Smooth muscle cell (in vitro differentiated cells): ENCODE measurements around the gene CIB2. TPM values are rescaled to one million over a fixed set of nuclear protein-coding genes. Genes with fewer than 3 reads are reported as not detected.

Experiments
- DNase-seq: peaks from one replicate; lab custom pipeline; 2025; ENCODE audit not compliant: unreplicated experiment; lab: John Stamatoyannopoulos, UW
- H2AFZ ChIP-seq: fragments of 200-600 bp; sonication (generic); 2 replicates; pipeline ENCODE4 v1.6.0; 2016; ENCODE audit warnings: antibody characterized with exemption, low read depth, mild to moderate bottlenecking
- H3F3A ChIP-seq: fragments of 200-600 bp; sonication (generic); 2 replicates; pipeline ENCODE4 v1.6.0; 2017; ENCODE audit warnings: antibody characterized with exemption, low read depth
- H3K27ac ChIP-seq: fragments of 200-600 bp; sonication (generic); 2 replicates; pipeline ENCODE4 v1.5.1; 2016; ENCODE audit warnings: low read depth, mild to moderate bottlenecking
- H3K27me3 ChIP-seq: fragments of 200-600 bp; sonication (generic); 2 replicates; pipeline ENCODE4 v1.6.1; 2016; ENCODE audit warnings: low read depth, mild to moderate bottlenecking
- H3K36me3 ChIP-seq: fragments of 200-600 bp; sonication (generic); 2 replicates; pipeline ENCODE4 v1.5.1; 2016; ENCODE audit warnings: low read depth
- H3K4me1 ChIP-seq: fragments of 200-600 bp; sonication (generic); 2 replicates; pipeline ENCODE4 v1.5.1; 2016; ENCODE audit warnings: low read depth
- H3K4me2 ChIP-seq: fragments of 200-600 bp; sonication (generic); 2 replicates; pipeline ENCODE4 v1.6.0; 2016; ENCODE audit warnings: mild to moderate bottlenecking
- H3K4me3 ChIP-seq: fragments of 200-600 bp; sonication (generic); 2 replicates; pipeline ENCODE4 v1.5.1; 2016; ENCODE audit warnings: mild to moderate bottlenecking
- H3K79me2 ChIP-seq: fragments of 200-600 bp; sonication (generic); 2 replicates; pipeline ENCODE4 v1.6.0; 2016; ENCODE audit warnings: low read depth, mild to moderate bottlenecking
- H3K9ac ChIP-seq: fragments of 200-600 bp; sonication (generic); 2 replicates; pipeline ENCODE4 v1.6.0; 2016; ENCODE audit warnings: low read depth
- H3K9me3 ChIP-seq: fragments of 200-600 bp; sonication (generic); replicated peaks from 2 replicates; pipeline ENCODE4 v1.5.1; 2016; ENCODE audit warnings: low read depth
- H4K20me1 ChIP-seq: fragments of 200-600 bp; sonication (generic); 2 replicates; pipeline ENCODE4 v1.6.0; 2016; ENCODE audit warnings: low read depth
- WGBS: methylation state at CpG from one replicate; pipeline ENCODE4 v1.1.7; 2016; ENCODE audit warnings: low lambda C conversion rate; 5-methylcytosine and 5-hydroxymethylcytosine counted together
- polyA plus RNA-seq: library from polyadenylated mRNA; unstranded; fragments of >200 nt; fragmentation: Nextera tagmentation; extraction: Ambion mirVana; gene quantifications from 2 replicates; pipeline ENCODE4 v1.2.1, GENCODE V29; 2016
- total RNA-seq: library from RNA; depleted of rRNA; stranded (reverse); fragments of >200 nt; gene quantifications from 2 replicates; pipeline ENCODE4 v1.2.3, GENCODE V29; 2014
- TF ChIP-seq, protein P1 (sequence below): fragments of 200-600 bp; sonication (generic); IDR thresholded peaks from 2 replicates; pipeline ENCODE4 v1.5.1; 2017; ENCODE audit warnings: borderline replicate concordance, mild to moderate bottlenecking, antibody characterized with exemption; ENCODE audit not compliant: insufficient read depth, poor library complexity, severe bottlenecking

Gene CIB2
- total and polyA plus RNA-seq, 2 experiments from 2014 or later: 20.9 to 21.7 TPM

DNA sequence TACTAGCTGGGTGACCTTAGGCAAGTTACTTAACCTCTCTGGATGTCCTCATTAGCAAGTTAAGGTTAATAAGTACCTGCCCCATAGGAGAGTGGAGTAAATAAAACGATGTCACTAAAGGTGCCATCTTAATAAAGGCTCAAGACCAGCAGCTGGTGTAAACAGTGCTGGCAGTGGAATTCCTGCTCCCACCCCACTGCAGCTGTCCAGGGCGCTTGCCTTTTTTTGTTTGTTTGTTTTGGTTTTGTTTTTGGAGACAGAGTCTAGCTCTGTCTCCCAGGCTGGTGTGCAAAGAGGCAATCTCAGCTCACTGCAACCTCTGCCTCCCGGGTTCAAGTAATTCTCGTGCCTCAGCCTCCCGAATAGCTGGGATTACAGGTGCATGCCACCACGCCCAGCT is 46.8 kb upstream of the CIB2 start:
- H4K20me1 ChIP-seq: no peaks in the 10 kb centered on the region
- H2AFZ ChIP-seq: no peak overlapping the region
- no peaks in the 10 kb centered on the region for H3F3A ChIP-seq
- H3K4me3 ChIP-seq: no peak overlapping the region
- H3K9me3 ChIP-seq: no peaks in the 10 kb centered on the region
- no peak overlapping the region for H3K27ac ChIP-seq
- H3K27me3 ChIP-seq: no peaks in the 10 kb centered on the region
- H3K36me3 ChIP-seq: no peaks in the 10 kb centered on the region
- DNase-seq: no peak
- no peak overlapping the region for H3K4me2 ChIP-seq
- WGBS: 87% methylated on average over 6 of the region's 6 CpGs
- H3K79me2 ChIP-seq: no peaks in the 10 kb centered on the region
- H3K4me1 ChIP-seq: no peaks in the 10 kb centered on the region
- H3K9ac ChIP-seq: no peak overlapping the region
- TF ChIP-seq, protein P1, sequence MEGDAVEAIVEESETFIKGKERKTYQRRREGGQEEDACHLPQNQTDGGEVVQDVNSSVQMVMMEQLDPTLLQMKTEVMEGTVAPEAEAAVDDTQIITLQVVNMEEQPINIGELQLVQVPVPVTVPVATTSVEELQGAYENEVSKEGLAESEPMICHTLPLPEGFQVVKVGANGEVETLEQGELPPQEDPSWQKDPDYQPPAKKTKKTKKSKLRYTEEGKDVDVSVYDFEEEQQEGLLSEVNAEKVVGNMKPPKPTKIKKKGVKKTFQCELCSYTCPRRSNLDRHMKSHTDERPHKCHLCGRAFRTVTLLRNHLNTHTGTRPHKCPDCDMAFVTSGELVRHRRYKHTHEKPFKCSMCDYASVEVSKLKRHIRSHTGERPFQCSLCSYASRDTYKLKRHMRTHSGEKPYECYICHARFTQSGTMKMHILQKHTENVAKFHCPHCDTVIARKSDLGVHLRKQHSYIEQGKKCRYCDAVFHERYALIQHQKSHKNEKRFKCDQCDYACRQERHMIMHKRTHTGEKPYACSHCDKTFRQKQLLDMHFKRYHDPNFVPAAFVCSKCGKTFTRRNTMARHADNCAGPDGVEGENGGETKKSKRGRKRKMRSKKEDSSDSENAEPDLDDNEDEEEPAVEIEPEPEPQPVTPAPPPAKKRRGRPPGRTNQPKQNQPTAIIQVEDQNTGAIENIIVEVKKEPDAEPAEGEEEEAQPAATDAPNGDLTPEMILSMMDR: no peak

DNA sequence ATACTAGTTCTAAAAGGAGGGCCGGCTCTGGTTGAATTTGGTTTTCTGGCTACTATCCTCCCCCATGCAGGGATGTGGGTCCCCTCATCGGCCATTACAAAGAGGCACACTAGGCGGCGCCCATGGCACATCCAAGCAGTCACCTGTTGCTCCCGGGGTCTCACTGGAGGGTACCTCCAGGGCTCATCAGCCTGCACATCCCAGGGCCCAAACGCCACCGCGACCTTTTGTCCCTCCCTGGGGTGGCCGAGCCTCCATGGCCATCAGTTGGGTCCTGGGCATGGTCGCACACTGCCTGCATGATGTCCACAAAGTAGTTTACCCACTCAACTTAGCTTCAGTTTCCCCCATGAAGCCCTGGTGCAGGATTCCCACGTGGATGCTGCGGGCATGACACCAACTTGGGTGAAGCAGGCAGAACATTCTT is 46.2 kb upstream of the CIB2 start:
- Histone ChIP-seq H3K4me1 (no peaks in the 10 kb centered on the region), H4K20me1 (no peaks in the 10 kb centered on the region), H3K79me2 (no peaks in the 10 kb centered on the region), H3K4me3 (no peak overlapping the region), H3K4me2 (no peak overlapping the region), H3K27ac (no peak overlapping the region), H3K9me3 (no peaks in the 10 kb centered on the region), H3F3A (no peaks in the 10 kb centered on the region), H2AFZ (no peak overlapping the region), H3K27me3 (no peaks in the 10 kb centered on the region), H3K9ac (no peak overlapping the region), H3K36me3 (no peaks in the 10 kb centered on the region)
- TF ChIP-seq, protein P1: peak; percentile 69
- DNase-seq: no peak
- 30% methylated on average over 12 of the region's 12 CpGs for WGBS

DNA sequence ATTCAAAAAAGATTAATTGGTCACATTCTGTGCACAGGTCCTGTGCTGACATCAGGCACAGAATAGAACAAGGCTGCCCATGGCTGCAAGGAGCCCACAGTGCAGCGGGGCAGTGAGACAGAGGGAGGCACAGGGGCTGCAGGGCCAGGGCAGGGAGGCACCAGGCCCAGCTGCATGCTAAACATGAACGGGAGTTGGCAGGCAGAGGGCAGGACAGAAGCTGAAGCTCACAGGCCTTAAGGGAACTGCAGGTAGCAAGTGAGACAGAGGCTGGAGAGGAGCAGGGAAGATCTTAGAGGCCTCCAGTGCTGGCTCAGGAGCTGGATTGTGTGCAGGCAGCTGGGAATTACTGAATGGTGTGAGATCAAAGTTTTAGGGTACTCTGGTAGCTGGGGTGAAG is 44.1 kb upstream of the CIB2 start:
- Histone ChIP-seq H4K20me1 (no peaks in the 10 kb centered on the region), H3K4me2 (no peak overlapping the region), H3K27me3 (no peaks in the 10 kb centered on the region), H3K4me3 (no peak overlapping the region), H3K9me3 (no peaks in the 10 kb centered on the region), H3K79me2 (no peaks in the 10 kb centered on the region), H3K36me3 (peaks cover 9% of the 10 kb centered on the region), H3K9ac (no peak overlapping the region), H3F3A (no peaks in the 10 kb centered on the region), H3K4me1 (no peaks in the 10 kb centered on the region), H2AFZ (no peak overlapping the region), H3K27ac (no peak overlapping the region)
- WGBS: 75% methylated on average over 2 of the region's 2 CpGs
- TF ChIP-seq, protein P1: no peak
- DNase-seq: no peak

DNA sequence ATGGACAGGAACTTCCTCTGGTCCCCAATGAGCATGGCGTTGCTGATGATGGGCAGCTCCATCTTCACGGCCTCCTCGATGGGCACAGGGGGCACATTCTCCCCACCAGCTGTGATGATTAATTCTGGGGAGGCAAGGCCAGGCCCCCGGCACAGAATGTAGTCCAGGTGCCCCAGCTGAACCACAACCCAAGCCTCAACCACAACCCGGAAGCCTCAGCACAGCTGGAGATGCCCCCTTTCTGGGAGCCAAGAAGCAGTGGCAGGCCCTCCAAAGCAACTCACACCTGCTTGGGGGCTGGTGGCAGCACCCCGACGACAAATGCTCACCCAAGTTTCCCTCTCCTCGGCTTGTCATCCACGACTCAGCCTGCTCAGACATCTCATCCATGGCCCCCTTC is 43.2 kb upstream of the CIB2 start:
- Histone ChIP-seq H3K4me1 (no peaks in the 10 kb centered on the region), H3K4me2 (no peak overlapping the region), H3K79me2 (no peaks in the 10 kb centered on the region), H3K9me3 (no peaks in the 10 kb centered on the region), H3F3A (no peaks in the 10 kb centered on the region), H4K20me1 (no peaks in the 10 kb centered on the region), H3K27ac (no peak overlapping the region), H2AFZ (no peak overlapping the region), H3K9ac (no peak overlapping the region), H3K36me3 (peaks cover 18% of the 10 kb centered on the region), H3K27me3 (no peaks in the 10 kb centered on the region), H3K4me3 (no peak overlapping the region)
- no peak for DNase-seq
- WGBS: 94% methylated on average over 9 of the region's 9 CpGs
- TF ChIP-seq, protein P1: no peak
